Fibroblast of skin of back (primary cell): Measurements from ENCODE around the gene CFAP100.

ENCODE experiments used
- DNase-seq: peaks from one replicate; pipeline ENCODE4 v3.0.0-alpha.2; 2013

The CFAP100 gene

DNA sequence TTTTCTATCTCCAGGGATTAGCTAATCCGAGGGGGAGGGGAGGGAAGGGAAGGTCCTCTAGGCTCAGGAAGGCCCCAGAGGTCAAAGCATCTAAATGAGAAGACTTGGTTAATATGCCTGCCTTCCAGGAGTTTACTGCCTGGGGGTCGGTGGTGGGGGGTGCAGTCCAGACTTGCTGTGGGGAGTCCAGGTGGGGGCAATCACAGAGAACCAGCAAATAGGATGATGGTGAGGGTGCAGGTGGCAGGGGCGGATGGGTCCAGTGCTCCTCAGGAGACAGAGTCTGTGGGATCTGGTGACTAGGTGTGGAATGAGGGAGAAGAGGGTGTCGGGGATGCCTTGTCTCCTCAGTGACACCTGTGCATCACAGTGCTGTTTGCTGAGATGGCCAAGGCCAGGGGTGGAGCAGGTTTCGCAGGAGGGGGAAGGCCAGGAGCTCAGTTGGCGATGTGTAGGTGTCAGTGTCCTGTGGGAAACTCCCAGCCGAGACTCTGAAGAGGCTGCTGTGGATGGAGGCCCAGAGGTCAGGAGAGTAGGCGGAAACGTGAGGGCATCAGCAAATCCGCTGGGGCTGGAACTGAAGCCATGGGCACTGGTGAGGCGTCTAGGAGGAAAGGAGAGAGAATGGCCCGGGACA, 8.1 kb downstream of the CFAP100 start:
- DNase-seq, result no peak

DNA sequence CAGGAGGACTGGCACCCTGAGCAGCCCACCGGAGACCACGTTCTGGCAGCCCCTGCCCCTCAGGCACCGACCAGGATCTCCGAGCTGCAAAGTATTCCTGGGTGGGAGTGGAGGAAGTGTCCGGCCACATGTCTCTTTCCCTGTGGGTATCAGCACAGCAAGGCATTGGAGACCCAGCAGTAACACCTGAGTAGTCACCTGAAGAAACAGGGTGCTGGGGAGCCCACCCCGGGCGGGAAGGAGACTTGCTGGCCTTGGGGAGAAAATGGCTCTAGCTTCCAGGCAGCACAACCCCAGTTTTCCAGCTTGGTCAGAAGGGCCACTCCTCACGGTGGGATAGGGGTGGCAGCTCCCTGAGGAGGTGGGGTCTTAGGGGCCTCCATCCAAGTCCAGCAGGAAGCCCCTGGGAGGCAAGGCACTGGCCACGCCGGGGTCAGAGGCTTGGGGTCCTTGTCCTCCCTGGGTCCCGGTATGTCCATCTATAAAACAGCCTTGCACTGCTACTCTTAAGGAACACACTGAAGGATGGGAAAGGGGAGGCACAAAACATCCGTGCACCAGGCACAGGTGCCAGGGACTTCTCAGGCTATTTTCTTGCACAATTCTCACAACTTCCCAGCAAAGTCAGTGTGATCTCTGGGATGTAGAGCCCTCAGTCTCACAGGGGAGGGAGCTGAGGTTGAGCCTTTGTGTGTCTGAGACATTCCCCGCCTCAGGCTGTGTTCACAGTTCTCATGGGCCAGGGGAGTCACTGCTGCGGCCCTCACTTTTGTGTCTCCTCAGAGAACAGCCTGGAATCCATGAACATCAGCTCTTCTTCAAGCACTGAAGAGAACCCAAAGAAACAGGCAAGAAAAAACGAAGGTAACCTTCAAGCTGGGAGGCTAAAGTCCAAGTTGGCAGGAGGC, 11.9 kb downstream of the CFAP100 start:
- no peak for DNase-seq

DNA sequence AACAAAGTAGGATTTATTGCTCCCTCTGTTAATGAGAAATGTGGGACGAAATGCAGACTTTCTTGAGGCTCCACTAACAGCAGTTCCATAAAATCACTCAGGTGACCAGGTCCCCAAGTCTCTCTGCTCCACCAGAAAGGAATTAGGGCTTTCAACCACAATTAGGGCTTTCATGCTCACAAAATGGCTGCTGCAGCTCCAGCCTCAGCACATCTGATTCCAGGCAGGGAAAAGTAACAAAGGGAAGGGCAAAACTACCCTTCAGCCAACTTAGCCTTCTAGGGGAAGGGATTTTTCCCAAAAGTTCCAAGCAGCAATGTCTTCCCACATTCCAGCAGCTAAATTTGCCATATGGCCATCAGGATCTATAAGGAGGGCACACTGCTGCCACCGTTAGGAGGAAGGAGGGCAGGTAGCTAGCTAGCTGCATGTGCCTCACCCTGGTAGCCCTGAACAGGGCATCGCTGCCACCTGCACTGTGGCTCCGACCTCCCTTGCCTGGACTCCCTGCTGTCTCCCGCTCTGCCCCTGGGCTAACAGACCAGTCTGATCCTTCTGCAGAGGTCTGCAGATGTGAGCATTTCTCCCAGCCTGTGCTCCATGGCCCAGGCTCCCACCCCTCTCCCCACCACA, 12.8 kb downstream of the CFAP100 start:
- no peak for DNase-seq

DNA sequence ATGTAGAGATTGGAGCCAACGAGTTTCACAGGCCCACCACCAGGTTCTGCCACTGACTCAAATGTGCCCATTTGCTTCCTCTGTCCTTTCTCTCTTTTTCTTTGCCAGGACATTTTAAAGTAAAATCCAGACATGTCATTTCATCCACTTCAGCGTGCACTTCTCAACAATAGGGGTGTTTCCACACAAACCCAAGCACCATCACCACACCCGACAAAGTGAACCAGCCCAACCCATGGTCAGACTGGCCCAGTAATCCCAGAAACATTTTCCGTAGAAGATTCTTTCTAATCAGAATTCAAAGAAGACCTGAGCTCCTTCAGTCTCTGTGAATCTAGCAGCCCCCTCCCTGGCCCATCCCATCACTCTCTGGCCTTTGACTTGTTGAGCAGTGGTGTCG, 13.4 kb downstream of the CFAP100 start:
- no peak for DNase-seq

DNA sequence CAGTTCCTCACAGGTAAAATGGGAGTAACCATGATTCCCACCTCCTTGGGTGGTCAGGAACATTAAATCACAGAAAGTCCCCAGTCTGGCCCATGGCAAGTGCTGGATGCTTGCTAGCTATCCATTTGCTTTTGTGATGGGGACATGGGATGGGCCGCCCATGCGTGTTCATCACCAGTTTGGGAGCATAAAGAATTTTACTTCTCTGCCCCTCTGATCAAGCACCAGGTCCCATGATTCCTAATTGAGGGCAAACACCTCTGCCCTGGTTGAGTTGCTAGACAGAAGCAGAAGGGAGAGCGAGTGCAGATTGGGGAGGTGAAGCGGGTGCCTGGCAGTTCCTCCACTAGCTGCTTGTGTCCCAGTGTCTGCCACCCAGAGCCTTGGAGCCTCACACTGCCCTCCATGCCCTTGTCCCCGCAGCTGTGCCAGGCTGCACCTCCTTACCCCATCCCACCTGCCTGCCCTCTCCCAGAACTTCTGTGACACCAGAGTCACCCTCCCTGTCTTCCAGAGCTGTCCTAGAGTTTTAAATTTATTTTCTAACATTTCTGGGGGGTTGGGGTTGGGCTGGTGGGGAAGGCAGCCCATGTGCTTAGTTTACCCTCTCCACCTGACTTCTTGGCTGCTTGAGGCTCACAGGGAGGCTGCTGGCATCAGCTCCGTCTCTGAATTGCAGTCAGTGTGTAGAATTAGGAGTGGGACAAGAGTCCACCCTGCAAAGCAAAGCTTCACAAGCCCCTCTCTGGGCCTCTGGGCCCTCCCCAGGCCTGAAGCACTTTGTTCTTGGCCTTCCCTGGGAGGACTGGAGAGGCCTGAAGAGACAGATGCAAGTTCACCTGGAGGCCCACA, 18.4 kb downstream of the CFAP100 start:
- no peak for DNase-seq

DNA sequence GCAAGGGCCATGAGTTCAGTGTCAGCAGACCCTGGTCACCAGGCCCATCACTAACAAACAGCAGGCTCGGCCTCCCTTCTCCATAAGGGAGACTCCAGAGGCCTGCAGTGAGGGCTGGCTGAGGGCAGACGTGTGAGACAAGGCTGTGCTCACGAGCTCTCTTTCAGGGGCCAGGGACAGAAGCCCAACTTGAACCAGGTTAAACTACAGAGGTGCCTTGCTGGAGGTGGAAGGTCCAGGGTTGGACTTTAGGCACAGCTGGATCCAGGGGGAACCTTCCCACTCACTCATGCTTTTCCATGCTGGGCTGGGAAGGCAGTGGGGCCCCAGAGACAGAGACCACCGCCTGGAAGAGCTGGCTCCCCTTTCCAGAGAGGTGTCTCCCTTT, 19.0 kb downstream of the CFAP100 start:
- no peak for DNase-seq

DNA sequence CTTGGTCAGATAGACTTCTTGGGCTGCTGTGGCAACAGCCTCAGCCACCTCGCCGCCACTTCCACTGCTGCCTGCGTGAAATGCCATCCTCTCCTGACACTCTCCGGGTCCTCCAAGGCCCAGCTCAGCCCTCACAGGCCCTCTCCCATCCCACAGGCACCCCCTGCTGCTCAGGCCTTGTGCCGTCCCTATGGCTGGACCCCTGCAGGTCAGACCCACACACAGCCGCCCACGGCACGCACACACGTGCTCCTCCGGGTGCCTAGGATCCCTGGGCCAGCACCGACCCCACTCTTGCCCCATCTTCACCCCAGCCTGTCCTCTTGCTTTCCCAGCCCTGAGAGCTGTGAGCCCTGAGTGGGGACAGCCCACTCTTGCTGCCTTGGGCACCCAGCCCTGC, 19.7 kb downstream of the CFAP100 start:
- no peak for DNase-seq

DNA sequence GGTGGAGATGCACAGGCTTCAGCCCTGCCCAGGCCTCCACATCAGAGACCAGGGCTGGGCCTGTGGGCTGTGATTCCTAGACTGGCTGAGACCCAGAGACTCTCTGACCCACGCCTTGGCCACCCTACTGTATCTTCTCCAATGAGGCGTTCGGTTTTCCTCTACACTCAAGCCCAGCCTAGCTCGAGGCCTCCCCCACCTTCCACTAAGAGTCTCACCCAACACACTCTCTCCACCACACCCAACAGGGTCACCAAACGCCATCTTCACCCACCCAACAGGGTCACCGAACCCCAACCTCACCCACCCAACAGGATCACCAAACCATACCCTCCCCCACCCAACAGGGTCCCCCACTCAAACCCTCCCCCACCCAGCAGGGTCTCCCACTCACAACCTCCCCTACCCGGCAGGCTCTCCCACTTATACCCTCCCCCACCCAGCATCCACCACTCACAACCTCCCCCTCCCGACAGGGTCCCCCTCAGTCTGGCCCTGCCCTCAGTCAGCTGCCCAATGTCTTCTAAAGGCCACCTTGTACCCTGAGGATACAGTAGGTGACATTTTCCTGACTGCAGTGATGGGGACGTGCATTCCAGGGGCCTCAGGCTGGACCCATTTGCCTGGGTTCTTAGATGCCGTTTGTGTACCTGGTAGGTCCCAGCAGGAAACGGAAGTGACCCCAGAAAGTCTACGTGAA, 20.4 kb downstream of the CFAP100 start:
- DNase-seq, result no peak

DNA sequence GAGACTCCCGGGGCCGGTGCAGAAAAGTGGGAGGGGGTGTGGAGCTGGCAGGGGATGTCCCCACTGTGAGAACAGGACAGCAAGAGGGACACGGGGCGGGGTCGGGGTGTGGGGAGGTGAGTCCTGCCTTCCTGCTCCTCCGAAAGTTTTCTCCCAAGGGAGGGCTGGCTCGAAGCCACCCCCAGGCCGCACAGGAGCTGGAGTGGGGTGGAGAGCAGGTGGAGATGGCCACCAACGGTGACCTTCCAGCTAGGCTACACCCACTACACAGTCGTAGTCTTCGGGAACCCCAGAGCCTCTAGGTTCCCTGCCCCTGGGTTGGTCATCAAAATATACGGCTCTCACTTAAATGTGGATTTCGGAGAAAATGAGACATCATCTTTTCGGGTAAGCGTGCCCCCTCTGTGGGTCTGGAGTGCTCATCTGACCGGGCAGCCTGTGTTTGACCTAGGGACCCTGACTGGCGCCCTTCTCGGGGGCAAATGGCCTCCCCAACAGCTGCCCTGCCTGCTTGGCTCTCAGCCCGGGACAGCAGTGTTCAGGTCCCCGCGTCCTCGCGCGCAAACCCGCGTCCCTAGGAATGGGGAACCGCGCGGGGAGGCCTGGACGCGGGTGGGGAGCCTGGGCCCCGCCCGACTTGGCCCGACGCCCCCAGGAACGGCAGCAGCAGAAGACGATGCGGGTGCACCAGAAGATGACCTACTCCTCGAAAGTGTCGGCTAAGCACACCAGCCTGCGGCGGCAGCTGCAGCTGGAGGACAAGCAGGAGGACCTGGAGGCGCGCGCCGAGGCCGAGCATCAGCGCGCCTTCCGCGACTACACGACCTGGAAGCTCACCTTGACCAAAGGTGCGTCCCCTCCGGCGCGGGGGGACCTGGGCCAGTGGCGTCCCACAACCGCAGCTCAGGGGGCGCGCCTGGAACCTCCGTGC, 21.2 kb downstream of the CFAP100 start:
- no peak for DNase-seq

DNA sequence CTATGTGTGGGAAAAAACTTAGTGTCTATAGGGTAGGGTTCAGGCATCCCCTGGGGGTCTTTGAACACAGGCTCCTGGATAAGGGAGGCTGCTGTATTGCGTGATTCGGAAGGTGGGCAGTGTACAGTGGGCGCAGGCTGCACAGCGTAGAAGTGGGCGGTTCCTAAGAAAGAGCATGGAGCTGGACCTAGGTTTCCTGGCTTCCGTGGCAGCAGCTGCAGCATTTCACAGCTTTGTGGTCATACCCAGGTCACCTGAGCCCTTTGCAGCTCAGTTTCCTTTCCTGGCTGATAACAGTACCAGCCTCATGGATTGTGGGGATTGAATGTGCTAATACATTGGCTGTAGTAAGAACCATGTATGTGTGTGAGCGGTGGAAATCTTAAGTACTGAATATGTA, 22.2 kb downstream of the CFAP100 start:
- DNase-seq, result no peak

DNA sequence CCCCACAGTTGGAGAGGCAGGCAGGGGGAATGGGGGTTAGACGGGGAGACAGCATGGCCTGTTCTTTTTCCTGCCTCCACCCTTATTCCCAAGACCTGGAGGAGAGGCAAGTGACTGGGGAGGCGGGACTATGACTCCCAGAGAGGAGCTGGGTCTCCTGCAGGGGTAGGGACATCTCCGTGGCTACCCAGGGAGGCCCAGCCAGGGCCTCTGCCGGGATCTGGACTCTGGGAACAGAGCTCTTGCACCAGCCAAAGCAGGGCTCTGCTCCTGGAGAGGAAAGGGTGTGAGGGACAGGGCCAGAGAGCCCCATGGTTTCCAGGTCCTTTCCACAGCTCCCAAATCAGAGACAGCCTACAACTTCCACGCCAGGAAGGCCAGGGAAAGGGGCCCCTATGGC, 22.8 kb downstream of the CFAP100 start:
- no peak for DNase-seq

DNA sequence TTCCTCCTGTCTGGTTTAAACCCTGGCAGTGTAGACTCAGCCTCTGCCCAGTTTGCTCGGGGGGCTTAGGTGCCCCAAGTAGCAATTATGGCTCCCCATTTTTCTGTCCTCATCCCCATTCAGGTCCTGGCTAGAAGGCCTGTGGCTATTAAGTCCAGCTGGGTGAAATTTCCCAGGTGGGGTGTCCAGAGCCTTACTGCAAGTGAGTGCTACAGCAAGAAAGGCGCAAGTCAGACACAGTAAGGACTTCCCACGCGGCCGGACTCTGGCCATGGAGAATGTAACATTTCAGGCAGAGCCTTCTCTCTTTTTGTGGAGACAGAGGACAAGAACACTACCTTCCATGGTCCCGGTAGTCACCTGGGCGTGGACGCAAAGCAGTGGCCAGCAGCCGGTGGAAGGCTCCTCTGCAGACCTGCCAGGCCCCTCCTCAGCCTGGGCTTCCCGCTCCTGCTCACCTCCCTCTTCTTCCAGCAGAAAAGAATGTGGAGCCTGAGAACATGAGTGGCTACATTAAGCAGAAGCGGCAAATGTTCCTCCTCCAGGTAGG, 23.3 kb downstream of the CFAP100 start:
- DNase-seq, result no peak

DNA sequence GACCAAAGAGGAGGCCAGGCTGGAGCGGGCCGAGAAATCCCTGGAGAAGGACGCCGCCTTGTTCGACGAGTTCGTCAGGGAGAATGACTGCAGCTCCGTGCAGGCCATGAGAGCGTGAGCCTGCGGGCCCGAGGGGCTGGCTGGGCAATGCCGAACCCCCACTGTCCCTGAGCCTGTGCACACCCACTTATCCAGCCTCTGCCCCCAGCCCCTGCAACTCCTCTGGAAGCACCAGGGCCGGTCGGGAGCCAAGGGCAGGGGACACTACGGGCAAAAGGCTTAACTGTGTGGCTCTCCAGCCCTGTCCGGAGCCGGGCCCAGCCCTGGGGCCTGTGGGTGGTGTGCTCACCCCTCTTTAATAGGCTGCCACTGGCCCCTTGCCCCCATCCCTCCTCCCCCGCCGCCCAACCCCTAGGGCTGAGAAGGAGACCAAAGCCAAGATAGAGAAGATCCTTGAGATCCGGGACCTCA, 24.0 kb downstream of the CFAP100 start:
- DNase-seq, result no peak

DNA sequence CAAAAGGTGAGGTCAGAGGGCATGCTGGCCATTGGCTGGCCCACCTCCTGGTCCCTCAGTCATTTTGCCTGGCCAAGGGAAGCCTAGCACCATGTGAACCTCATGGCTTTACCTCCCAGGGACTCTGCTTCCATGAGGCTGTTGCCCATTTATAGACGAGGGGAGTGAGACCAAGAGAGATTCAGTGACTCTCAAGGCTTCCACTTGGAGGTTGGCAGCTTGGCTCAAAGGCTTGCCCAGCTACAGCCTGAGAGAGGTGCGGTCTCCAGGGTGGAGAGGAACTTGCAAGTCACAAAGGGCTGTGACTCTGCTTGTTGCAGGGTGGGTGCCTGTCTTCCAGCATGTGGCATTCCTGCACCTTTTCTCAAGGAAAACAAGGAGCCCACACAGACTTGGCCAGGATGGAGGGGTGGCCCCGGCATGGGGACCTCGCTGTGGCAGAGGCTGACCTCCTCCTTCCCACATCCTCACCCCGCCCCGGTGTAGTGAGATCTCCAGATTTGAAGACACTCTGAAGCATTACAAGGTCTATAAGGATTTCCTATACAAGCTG, 24.5 kb downstream of the CFAP100 start:
- no peak for DNase-seq

DNA sequence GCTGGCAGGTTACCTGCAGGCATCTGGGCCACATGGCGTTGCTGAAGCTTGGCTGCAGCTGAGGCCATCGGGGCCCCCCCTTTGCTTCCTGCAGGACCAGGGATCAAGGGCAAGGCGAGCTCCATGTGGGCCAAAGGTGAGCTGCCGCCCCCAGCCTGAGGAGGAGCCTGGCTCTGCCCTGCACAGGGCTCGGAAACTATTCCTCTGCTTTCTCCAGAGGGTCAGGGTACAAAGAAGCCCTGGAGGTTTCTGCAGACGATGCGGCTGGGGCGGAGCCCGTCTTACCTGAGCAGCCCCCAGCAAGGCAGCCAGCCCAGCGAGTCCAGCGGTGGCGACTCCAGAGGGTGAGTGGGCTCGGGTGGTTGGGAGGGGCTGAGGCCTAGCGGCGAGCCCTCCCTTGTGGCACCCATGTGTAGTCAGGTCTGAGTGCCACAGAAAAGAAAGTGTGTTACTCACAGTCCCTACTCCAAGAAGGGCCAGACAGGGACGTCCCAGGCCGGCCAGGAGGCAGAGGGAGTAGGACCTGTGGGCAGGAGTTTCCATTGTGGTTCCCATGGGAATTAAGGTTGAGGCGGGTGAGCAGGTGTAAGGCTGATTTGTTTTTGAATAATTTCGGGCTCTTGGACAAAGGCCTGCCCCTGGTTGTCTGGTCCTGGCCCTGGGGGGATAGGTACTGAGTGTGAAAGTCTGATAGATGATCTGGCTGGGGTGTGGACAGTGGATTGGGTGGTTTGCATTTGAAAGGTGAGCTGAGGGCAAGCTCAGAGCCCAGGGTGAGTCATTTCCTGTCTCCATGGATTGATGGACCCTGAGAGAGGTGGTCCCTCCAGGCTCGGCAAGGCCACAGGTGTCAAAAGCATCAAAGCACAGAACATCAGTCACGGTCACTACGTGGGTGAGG, 25.4 kb downstream of the CFAP100 start:
- no peak for DNase-seq

DNA sequence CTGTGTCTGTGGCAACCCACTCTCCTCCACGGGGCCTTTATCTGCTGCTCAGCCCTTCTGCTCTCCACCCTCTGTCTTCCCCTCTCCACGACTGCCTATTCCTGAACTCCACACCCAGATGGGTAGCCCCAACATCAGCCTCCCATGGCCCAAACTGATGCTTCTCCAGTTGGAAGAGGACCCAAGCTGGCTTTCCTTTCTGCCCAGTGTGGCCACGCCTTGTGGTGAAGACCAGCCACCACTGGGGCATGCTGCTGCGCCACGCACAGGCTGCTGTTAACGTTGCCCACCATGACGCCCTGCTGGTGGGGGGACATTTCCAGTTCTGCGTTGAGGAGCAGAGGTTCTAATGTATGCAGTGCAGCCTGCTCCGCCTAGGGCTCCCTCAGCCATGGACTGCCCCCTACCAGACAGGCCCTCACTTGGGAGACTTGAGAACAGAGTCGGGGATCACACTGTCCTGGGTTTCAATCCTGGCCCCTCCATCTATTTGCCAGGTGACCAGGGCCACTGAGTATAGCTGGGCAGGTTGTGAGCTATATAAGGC, 26.9 kb downstream of the CFAP100 start:
- DNase-seq, result no peak

DNA sequence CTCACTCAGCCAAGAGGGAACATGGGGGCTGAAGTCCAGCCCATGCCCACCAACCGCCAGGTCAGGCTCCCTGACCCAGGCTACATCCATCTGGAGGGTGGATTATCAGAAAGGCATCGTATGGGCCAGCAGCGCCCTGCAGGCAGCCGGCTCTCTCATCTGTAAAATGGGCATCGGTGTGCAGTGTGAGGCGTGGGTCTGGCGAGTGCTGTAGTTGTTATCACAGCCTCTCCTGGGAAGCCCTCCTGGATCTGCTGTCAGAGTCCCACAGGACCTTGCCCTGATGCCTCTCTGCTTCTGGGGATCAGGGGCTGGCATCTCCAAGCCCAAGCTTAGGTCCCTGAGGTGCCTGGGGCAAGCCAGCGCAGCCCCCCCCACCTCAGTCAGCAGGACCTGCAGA, 27.4 kb downstream of the CFAP100 start:
- DNase-seq, result no peak

DNA sequence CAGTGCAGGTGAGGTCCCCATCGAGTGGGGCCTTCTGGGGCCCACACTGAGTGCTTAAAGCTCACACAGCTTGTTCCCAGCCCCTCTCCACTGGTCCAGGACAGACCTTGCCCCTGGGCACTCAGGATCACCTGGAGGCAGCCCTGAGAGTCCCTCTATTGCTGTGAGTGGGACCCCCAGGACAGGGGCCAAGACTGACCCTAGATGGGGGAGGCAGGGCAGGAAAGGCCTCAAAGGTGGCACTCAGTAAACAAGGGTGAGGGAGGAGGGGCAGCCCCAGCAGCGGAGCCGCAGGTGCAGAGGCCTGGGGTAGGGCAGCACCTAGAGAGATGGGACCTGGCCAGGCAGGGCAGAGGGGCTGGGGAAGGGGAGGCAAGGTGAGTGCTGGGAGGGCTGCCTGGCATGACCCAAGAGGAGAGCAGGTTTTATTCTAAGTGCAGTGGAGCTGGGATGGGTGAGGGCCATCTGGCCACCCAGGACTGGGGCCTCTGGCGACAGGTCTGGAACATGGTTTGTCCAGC, 27.9 kb downstream of the CFAP100 start:
- DNase-seq, result no peak
